Psoas muscle (tissue), 8 donors: ENCODE data around the gene PRTG. TPM values are rescaled to one million over a fixed set of nuclear protein-coding genes. Genes with fewer than 3 reads are reported as not detected.
"Not testable (repeated sequence)": the region's sequence is repeated elsewhere in the genome, so short reads cannot be mapped to it uniquely, and the experiment has no call there.

Source experiments
- ATAC-seq, 4 donors: fragments of 200-7000 bp; cut with Tn5 transposase; one replicate each; pipeline ENCODE4 v1.9.1; 2020; ENCODE audit warnings: moderate library complexity in 3 of 4, mild to moderate bottlenecking in 2 of 4
- DNase-seq, 2 donors: peaks; one replicate each; pipeline ENCODE4 v3.0.0-alpha.2; 2020
- H3K27ac ChIP-seq: fragments of 200-600 bp; one replicate; pipeline ENCODE4 v1.8.0; 2022
- H3K27me3 ChIP-seq, 3 donors: fragments of 200-600 bp in 1 of 3; one replicate each; pipeline versions ENCODE4 v1.6.1 to v1.8.0; 2013 to 2022; ENCODE audit warnings: low read length in 2 of 3, mild to moderate bottlenecking in 2 of 3, moderate library complexity in 1 of 3; ENCODE audit not compliant: insufficient read depth in 3 of 3
- H3K36me3 ChIP-seq, 2 donors: fragments of 200-600 bp in 1 of 2; one replicate each; pipeline versions ENCODE4 v1.6.1 to v1.8.0; 2013 to 2022; ENCODE audit warnings: low read depth in 1 of 2, mild to moderate bottlenecking in 1 of 2, moderate library complexity in 1 of 2; ENCODE audit not compliant: insufficient read depth in 1 of 2
- H3K4me1 ChIP-seq: fragments of 200-600 bp; one replicate; pipeline ENCODE4 v1.8.0; 2022
- H3K4me3 ChIP-seq: fragments of 200-600 bp; one replicate; pipeline ENCODE4 v1.8.0; 2022; ENCODE audit warnings: mild to moderate bottlenecking
- H3K9me3 ChIP-seq: fragments of 200-600 bp; one replicate; pipeline ENCODE4 v1.8.0; 2022
- WGBS, 3 donors: extraction: QIAGEN DNeasy Blood & Tissue Kit; methylation state at CpG; one replicate each; pipeline versions ENCODE4 v1.1.6 to v1.1.7; 2013; 5-methylcytosine and 5-hydroxymethylcytosine counted together
- intact Hi-C, 2 donors: fragments of 100-400 bp; cut with DNase I; formaldehyde crosslinking; loops; one replicate each; pipeline versions ENCODE4 v1.11.0 to v1.14.2; 2022
- polyA plus RNA-seq, 3 donors: library from polyadenylated mRNA; stranded (reverse); fragments of 200-250 nt; gene quantifications; one replicate each; pipeline ENCODE4 v1.2.3, GENCODE V29; 2013
- total RNA-seq, 4 donors: library from RNA; stranded (reverse); fragmentation: NEBNext Ultra II Directional in 2 of 4; extraction: Animal tissue kit (Norgen Biotek cat#: 25700) in 2 of 4; gene quantifications; one replicate each; pipeline versions ENCODE4 v1.2.1 to v1.2.4, GENCODE V29; 2021 to 2023
- TF ChIP-seq, protein P1 (sequence below): fragments of 200-600 bp; IDR thresholded peaks from one replicate; pipeline ENCODE4 v1.8.0; 2022; ENCODE audit warnings: antibody characterized with exemption
- donor health status: healthy with polysubstance abuse.
- donor health status: DM: no; HTN: no; CAD: no; lungs with moderate emphysema.
- donor health status: Bipolar disorder and iron deficiency.
- donor health status: healthy.
- donor health status: DM: yes; HTN: yes; CAD: no.
- donor health status: DM: no; HTN: no; CAD: no.
- donor health status: DM: no; HTN: no; CAD: no.
- donor health status: DM: yes; HTN: yes; CAD: no.

The PRTG gene
- total and polyA plus RNA-seq, 7 donors, result 0.15 to 1.1 (median 0.46) TPM

DNA sequence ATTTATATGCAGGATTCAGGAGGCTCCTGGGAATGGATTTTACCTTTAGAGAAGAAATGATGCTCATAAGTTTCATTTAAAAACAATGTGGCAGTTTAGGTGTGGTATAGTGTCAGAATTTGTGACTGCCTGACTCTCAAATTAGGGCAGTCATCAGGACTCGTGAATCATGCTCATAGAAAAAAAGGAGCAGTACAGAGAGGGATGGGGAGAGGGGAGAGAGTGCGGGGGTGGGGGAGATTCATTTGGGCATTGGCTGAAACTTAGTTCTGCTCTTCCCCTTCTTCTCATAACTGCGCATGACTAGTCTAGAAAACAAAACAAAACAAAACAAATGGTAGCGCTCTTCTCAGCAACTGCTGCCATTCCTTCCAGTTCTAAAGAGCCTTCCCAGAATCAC lies 44.3 kb downstream of the PRTG start:
- no peak overlapping the region for H3K4me3 ChIP-seq
- TF ChIP-seq, protein P1, sequence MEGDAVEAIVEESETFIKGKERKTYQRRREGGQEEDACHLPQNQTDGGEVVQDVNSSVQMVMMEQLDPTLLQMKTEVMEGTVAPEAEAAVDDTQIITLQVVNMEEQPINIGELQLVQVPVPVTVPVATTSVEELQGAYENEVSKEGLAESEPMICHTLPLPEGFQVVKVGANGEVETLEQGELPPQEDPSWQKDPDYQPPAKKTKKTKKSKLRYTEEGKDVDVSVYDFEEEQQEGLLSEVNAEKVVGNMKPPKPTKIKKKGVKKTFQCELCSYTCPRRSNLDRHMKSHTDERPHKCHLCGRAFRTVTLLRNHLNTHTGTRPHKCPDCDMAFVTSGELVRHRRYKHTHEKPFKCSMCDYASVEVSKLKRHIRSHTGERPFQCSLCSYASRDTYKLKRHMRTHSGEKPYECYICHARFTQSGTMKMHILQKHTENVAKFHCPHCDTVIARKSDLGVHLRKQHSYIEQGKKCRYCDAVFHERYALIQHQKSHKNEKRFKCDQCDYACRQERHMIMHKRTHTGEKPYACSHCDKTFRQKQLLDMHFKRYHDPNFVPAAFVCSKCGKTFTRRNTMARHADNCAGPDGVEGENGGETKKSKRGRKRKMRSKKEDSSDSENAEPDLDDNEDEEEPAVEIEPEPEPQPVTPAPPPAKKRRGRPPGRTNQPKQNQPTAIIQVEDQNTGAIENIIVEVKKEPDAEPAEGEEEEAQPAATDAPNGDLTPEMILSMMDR, result no peak
- ATAC-seq, result no peak
- no peak for DNase-seq
- no peaks in the 10 kb centered on the region for H3K4me1 ChIP-seq
- H3K27me3 ChIP-seq, result peaks cover 0 to 2% (median 0%) of the 10 kb centered on the region in 3 donors
- H3K27ac ChIP-seq, result no peak overlapping the region
- H3K36me3 ChIP-seq, result no peaks in the 10 kb centered on the region
- WGBS, 3 donors, result 78 to 95% (median 87%) methylated on average over 4 of the region's 4 CpGs
- no peaks in the 10 kb centered on the region for H3K9me3 ChIP-seq
- intact Hi-C loops, result no loop called here

DNA sequence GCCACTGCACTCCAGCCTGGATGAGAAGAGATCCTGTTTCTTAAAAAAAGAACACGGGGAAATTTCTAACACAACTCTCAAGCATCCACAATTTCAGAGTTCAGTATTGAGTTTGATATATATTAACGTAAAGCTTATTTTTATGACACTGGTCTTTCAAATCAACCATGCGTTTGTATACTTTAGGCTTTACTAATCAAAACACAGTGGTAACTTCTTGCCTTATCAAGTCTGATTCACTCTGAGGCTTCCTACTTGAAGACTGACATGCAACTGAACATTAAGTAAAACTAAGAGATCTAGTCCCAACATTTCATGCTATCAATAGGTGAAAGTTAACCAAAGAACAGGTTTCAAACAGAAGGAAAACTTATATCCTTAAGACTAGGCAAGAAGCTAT lies 46.7 kb downstream of the PRTG start:
- H3K4me1 ChIP-seq, result no peaks in the 10 kb centered on the region
- no peaks in the 10 kb centered on the region for H3K27me3 ChIP-seq
- H3K9me3 ChIP-seq, result no peaks in the 10 kb centered on the region
- TF ChIP-seq, protein P1, result no peak
- no peak for ATAC-seq
- H3K36me3 ChIP-seq, result no peaks in the 10 kb centered on the region
- no peak overlapping the region for H3K4me3 ChIP-seq
- H3K27ac ChIP-seq, result no peak overlapping the region
- 86 to 92% (median 88%) methylated on average over 3 of the region's 3 CpGs for WGBS, 3 donors
- no peak for DNase-seq
- intact Hi-C loops, result no loop called here

GRCh38 chr15:55695432-55695831 lies 47.5 kb downstream of the PRTG start:
- DNase-seq (no peak), ATAC-seq (no peak)
- H3K36me3 ChIP-seq, result no peaks in the 10 kb centered on the region
- H3K4me3 ChIP-seq, result no peak overlapping the region
- H3K9me3 ChIP-seq, result no peaks in the 10 kb centered on the region
- no peaks in the 10 kb centered on the region for H3K4me1 ChIP-seq
- TF ChIP-seq, protein P1, result no peak
- H3K27ac ChIP-seq, result no peak overlapping the region
- no peaks in the 10 kb centered on the region for H3K27me3 ChIP-seq
- 62 to 67% (median 64%) methylated on average over 8 of the region's 8 CpGs for WGBS, 3 donors
- intact Hi-C loops, result no loop called here

DNA sequence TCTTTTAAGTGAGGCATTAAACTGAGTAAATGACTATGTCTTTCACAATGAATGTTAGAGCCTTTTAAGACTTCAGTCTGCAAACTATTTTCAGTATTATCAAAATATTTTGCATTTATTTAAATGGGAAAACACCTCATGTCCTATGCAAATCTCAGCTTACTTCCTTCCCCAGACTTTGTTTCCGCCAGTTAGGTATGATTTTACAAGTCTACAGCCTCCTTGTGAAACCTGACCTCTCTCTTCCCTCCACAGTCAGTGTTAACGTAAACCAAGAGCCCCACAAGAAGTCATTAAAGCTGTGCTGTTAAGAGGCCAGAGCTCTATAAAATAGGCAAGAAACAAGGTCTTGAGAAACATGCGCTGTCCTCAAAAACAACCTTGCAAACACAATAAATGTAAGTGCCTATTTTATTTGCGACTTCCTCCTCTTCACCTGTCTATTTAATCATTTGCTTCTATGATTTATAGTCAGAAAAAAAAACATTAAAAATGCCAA lies 48.3 kb downstream of the PRTG start:
- Histone ChIP-seq H3K36me3 (no peaks in the 10 kb centered on the region), H3K27ac (no peak overlapping the region), H3K9me3 (no peaks in the 10 kb centered on the region), H3K4me3 (no peak overlapping the region), H3K4me1 (no peaks in the 10 kb centered on the region), H3K27me3 (no peaks in the 10 kb centered on the region)
- intact Hi-C loops, result no loop called here
- ATAC-seq, result no peak
- WGBS, 3 donors, result 58 to 71% (median 59%) methylated on average over 4 of the region's 4 CpGs
- TF ChIP-seq, protein P1, result no peak
- no peak for DNase-seq

DNA sequence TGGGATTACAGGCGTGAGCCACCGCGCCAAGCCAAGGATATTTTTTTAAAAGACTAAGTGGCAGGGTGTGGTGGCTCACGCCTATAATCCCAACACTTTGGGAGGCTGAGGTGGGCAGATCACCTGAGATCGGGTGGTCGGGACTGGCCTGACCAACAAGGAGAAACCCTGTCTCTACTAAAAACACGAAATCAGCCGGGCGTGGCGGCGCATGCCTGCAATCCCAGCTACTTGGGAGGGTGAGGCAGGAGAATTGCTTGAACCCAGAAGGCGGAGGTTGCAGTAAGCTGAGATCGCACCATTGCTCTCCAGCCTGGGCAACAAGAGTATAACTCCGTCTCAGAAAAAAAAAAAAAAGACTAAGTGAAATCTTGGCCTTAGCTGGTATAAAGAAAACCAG lies 49.8 kb downstream of the PRTG start:
- H3K4me1 ChIP-seq, H3K9me3 ChIP-seq, DNase-seq, H3K27ac ChIP-seq, H3K36me3 ChIP-seq, H3K27me3 ChIP-seq, H3K4me3 ChIP-seq, ATAC-seq, intact Hi-C loops: not testable (repeated sequence)
- 95 to 98% (median 98%) methylated on average over 14 of the region's 14 CpGs for WGBS, 3 donors
